NB4 (cell line): Measurements from ENCODE around the gene CAMK1G.

ENCODE experiments used
- CTCF ChIP-seq: IDR thresholded peaks from one replicate; pipeline ENCODE4 v1.5.1; 2012; ENCODE audit warnings: low read depth, low read length
- MAX ChIP-seq: IDR thresholded peaks from 2 replicates; pipeline ENCODE4 v1.6.1; 2011; ENCODE audit warnings: low read depth, low read length
- MYC ChIP-seq: IDR thresholded peaks from 2 replicates; pipeline ENCODE4 v1.6.1; 2011; ENCODE audit warnings: low read depth, low read length
- POLR2A ChIP-seq: IDR thresholded peaks from 2 replicates; pipeline ENCODE4 v1.6.1; 2011; ENCODE audit warnings: mild to moderate bottlenecking; ENCODE audit not compliant: insufficient read length; ENCODE audit errors: extremely low read depth

- no peak for TF ChIP-seq CTCF
- no peak for TF ChIP-seq POLR2A
- no peak for TF ChIP-seq MYC
- TF ChIP-seq MAX, result no peak
Observed at GRCh38 chr1:209619696-209620486, 36.4 kb downstream of the CAMK1G start.
